MM.1S (cell line): ENCODE measurements around the gene EI24.
"Not testable (repeated sequence)": the region's sequence is repeated elsewhere in the genome, so short reads cannot be mapped to it uniquely, and the experiment has no call there.

Experiments used
- DNase-seq: peaks from one replicate; pipeline ENCODE4 v3.0.0-alpha.2; 2015
- H2AFZ ChIP-seq: fragments of 300-600 bp; sonication (generic); 2 replicates; pipeline ENCODE4 v1.6.0; 2016; ENCODE audit warnings: antibody characterized with exemption, low read length
- H3F3A ChIP-seq: fragments of 300-600 bp; sonication (generic); 2 replicates; pipeline ENCODE4 v1.6.1; 2016; ENCODE audit warnings: mild to moderate bottlenecking, antibody characterized with exemption, low read length, moderate library complexity, mixed read lengths; ENCODE audit not compliant: insufficient read depth
- H3K27ac ChIP-seq: fragments of 300-600 bp; sonication (generic); 2 replicates; pipeline ENCODE4 v1.5.1; 2016; ENCODE audit warnings: mild to moderate bottlenecking, low read length
- H3K27me3 ChIP-seq: fragments of 300-600 bp; sonication (generic); replicated peaks from 2 replicates; pipeline ENCODE4 v1.6.0; 2016; ENCODE audit warnings: low read length; ENCODE audit not compliant: insufficient read depth
- H3K36me3 ChIP-seq: fragments of 300-600 bp; sonication (generic); replicated peaks from 2 replicates; pipeline ENCODE4 v1.6.1; 2016; ENCODE audit warnings: mild to moderate bottlenecking, low read length, mixed read lengths; ENCODE audit not compliant: insufficient read depth
- H3K4me1 ChIP-seq: fragments of 300-600 bp; sonication (generic); 2 replicates; pipeline ENCODE4 v1.6.1; 2016; ENCODE audit warnings: low read length, mixed read lengths
- H3K4me2 ChIP-seq: fragments of 300-600 bp; sonication (generic); 2 replicates; pipeline ENCODE4 v1.6.0; 2016; ENCODE audit warnings: low read depth, low read length
- H3K4me3 ChIP-seq: fragments of 300-600 bp; sonication (generic); 2 replicates; pipeline ENCODE4 v1.5.1; 2016; ENCODE audit warnings: low read length, mixed read lengths
- H3K79me2 ChIP-seq: fragments of 300-600 bp; sonication (generic); 2 replicates; pipeline ENCODE4 v1.6.1; 2016; ENCODE audit warnings: mixed run types, low read length, mixed read lengths
- H3K9ac ChIP-seq: fragments of 300-600 bp; sonication (generic); 2 replicates; pipeline ENCODE4 v1.6.1; 2016; ENCODE audit warnings: low read length, mixed read lengths
- H3K9me2 ChIP-seq: fragments of 300-600 bp; sonication (generic); replicated peaks from 2 replicates; pipeline ENCODE4 v1.6.1; 2016; ENCODE audit warnings: mild to moderate bottlenecking, low read length, mixed read lengths; ENCODE audit not compliant: insufficient read depth
- H3K9me3 ChIP-seq: fragments of 300-600 bp; sonication (generic); replicated peaks from 2 replicates; pipeline ENCODE4 v1.6.1; 2016; ENCODE audit warnings: mild to moderate bottlenecking, low read length, mixed read lengths; ENCODE audit not compliant: insufficient read depth
- H4K20me1 ChIP-seq: fragments of 300-600 bp; sonication (generic); 2 replicates; pipeline ENCODE4 v1.6.1; 2016; ENCODE audit warnings: mild to moderate bottlenecking, low read length, moderate library complexity, mixed read lengths; ENCODE audit not compliant: insufficient read depth
- EZH2 ChIP-seq: fragments of 300-600 bp; sonication (generic); optimal IDR thresholded peaks from 2 replicates; pipeline ENCODE3; 2017; ENCODE audit warnings: low read depth, mild to moderate bottlenecking, antibody characterized with exemption, low read length, mixed read lengths
- EZH2phosphoT487 ChIP-seq: fragments of 300-600 bp; sonication (generic); IDR thresholded peaks from 2 replicates; pipeline ENCODE4 v1.6.1; 2018; ENCODE audit warnings: antibody characterized with exemption, low read length
- TF ChIP-seq, protein P1 (sequence below): fragments of 300-600 bp; sonication (generic); IDR thresholded peaks from 2 replicates; pipeline ENCODE4 v1.5.1; 2016; ENCODE audit warnings: antibody characterized with exemption, low read length, mixed read lengths

EI24 gene

DNA sequence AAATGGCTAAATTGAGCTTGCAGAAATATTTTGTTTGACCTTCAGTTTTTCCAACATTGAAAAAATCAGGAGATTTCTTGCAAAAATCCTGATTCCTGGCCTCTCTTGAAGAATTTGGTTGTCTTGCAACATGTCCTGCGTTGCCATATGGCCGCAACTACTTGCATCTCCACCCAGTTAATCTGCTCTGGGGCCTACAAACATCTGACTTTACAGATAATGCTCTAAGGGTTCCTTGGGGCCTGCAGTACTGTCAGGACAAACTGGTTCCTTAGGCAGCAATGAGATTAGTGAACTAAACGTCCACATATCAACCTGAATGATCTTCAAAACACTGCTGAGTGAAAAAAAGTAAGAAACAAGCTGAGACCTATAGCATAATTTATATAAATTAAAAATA lies 36.6 kb upstream of the EI24 start:
- no peak for TF ChIP-seq EZH2
- TF ChIP-seq, protein P1, sequence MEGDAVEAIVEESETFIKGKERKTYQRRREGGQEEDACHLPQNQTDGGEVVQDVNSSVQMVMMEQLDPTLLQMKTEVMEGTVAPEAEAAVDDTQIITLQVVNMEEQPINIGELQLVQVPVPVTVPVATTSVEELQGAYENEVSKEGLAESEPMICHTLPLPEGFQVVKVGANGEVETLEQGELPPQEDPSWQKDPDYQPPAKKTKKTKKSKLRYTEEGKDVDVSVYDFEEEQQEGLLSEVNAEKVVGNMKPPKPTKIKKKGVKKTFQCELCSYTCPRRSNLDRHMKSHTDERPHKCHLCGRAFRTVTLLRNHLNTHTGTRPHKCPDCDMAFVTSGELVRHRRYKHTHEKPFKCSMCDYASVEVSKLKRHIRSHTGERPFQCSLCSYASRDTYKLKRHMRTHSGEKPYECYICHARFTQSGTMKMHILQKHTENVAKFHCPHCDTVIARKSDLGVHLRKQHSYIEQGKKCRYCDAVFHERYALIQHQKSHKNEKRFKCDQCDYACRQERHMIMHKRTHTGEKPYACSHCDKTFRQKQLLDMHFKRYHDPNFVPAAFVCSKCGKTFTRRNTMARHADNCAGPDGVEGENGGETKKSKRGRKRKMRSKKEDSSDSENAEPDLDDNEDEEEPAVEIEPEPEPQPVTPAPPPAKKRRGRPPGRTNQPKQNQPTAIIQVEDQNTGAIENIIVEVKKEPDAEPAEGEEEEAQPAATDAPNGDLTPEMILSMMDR, result no peak
- TF ChIP-seq EZH2phosphoT487, result no peak
- no peak overlapping the region for H3K4me3 ChIP-seq
- H3K27me3 ChIP-seq, result no peaks in the 10 kb centered on the region
- no peaks in the 10 kb centered on the region for H4K20me1 ChIP-seq
- H3K4me2 ChIP-seq, result no peak overlapping the region
- H3K79me2 ChIP-seq, result no peaks in the 10 kb centered on the region
- H3K36me3 ChIP-seq, result no peaks in the 10 kb centered on the region
- DNase-seq, result no peak
- H2AFZ ChIP-seq, result no peak overlapping the region
- H3K9me3 ChIP-seq, result no peaks in the 10 kb centered on the region
- no peak overlapping the region for H3K9ac ChIP-seq
- no peaks in the 10 kb centered on the region for H3K9me2 ChIP-seq
- H3K27ac ChIP-seq, result no peak overlapping the region
- no peaks in the 10 kb centered on the region for H3K4me1 ChIP-seq
- no peaks in the 10 kb centered on the region for H3F3A ChIP-seq

DNA sequence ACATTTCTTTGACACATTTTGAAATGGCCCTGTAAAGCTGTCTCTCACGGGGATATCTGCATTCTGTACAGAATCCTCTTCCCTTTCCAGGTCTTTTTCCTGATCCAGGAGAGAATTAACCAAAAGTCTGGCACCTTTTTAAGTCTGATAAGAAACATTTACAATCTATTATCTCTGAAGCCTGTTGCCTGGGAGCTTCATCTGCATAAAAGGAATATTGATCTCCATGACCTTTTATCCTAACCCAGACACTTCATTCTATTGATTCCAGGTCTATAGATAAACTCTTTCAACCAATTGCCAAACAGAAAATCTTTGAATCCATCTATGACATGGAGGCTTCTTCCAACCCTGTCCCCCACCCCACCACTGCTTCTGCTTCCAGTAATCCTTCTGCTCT lies 33.7 kb upstream of the EI24 start:
- no peak overlapping the region for H2AFZ ChIP-seq
- H3K4me3 ChIP-seq, result no peak overlapping the region
- no peaks in the 10 kb centered on the region for H3K36me3 ChIP-seq
- H3K4me1 ChIP-seq, result no peaks in the 10 kb centered on the region
- no peaks in the 10 kb centered on the region for H4K20me1 ChIP-seq
- no peaks in the 10 kb centered on the region for H3K27me3 ChIP-seq
- TF ChIP-seq EZH2phosphoT487, result no peak
- TF ChIP-seq, protein P1, result no peak
- TF ChIP-seq EZH2, result no peak
- H3K9ac ChIP-seq, result no peak overlapping the region
- no peak for DNase-seq
- no peak overlapping the region for H3K4me2 ChIP-seq
- no peaks in the 10 kb centered on the region for H3K9me2 ChIP-seq
- H3K79me2 ChIP-seq, result no peaks in the 10 kb centered on the region
- H3F3A ChIP-seq, result no peaks in the 10 kb centered on the region
- no peaks in the 10 kb centered on the region for H3K9me3 ChIP-seq
- H3K27ac ChIP-seq, result no peak overlapping the region

DNA sequence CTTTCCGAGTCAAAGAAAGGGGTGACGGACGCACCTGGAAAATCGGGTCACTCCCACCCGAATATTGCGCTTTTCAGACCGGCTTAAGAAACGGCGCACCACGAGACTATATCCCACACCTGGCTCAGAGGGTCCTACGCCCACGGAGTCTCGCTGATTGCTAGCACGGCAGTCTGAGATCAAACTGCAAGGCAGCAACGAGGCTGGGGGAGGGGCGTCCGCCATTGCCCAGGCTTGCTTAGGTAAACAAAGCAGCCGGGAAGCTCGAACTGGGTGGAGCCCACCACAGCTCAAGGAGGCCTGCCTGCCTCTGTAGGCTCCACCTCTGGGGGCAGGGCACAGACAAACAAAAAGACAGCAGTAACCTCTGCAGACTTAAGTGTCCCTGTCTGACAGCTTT lies 32.4 kb upstream of the EI24 start:
- H3K9me2 ChIP-seq, H3K9ac ChIP-seq, H3F3A ChIP-seq, H3K36me3 ChIP-seq, H3K9me3 ChIP-seq, H3K4me3 ChIP-seq, H3K4me2 ChIP-seq, H3K27me3 ChIP-seq, H4K20me1 ChIP-seq, DNase-seq, H3K79me2 ChIP-seq, H3K27ac ChIP-seq, H2AFZ ChIP-seq, H3K4me1 ChIP-seq: not testable (repeated sequence)

DNA sequence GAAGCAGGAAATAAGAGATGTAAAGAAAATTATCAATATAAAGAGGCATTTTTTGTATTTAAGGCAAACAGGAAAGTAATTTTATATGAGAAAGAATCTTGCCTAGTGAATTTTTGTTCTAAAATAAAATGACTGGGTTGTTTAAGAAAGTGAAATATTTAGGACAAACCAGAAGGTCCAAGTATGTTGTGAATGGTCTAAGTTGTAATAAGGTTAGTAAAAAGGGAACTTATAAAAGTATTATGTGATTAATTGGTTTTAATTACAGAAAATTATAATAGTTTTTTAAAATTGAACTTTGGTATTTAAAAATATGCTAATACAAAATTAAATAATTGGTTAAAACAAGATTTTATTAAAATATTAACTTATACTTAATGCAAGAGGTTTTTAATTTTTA lies 26.6 kb upstream of the EI24 start:
- no peak overlapping the region for H3K9ac ChIP-seq
- H3K36me3 ChIP-seq, result no peaks in the 10 kb centered on the region
- no peak overlapping the region for H3K4me2 ChIP-seq
- H3K27ac ChIP-seq, result no peak overlapping the region
- 0 out of 2 replicates have a peak, but pooled peaks cover 3% of the 10 kb centered on the region for H3K9me3 ChIP-seq
- no peaks in the 10 kb centered on the region for H4K20me1 ChIP-seq
- no peak for DNase-seq
- no peak overlapping the region for H2AFZ ChIP-seq
- no peaks in the 10 kb centered on the region for H3K79me2 ChIP-seq
- TF ChIP-seq EZH2, result no peak
- H3K9me2 ChIP-seq, result no peaks in the 10 kb centered on the region
- H3K27me3 ChIP-seq, result no peaks in the 10 kb centered on the region
- no peak overlapping the region for H3K4me3 ChIP-seq
- no peaks in the 10 kb centered on the region for H3F3A ChIP-seq
- H3K4me1 ChIP-seq, result no peaks in the 10 kb centered on the region
